Loucy (cell line): Measurements from ENCODE around the gene TRAPPC2L.
A peak's percentile ranks its signal among the peaks of the same experiment; 100 is the strongest.

Experiments used
- H2AFZ ChIP-seq: fragments of 200-600 bp; sonication (generic); 2 replicates; pipeline ENCODE4 v1.6.0; 2016; ENCODE audit warnings: antibody characterized with exemption, mild to moderate bottlenecking, low read length, moderate library complexity
- H3F3A ChIP-seq: fragments of 200-600 bp; 2 replicates; pipeline ENCODE4 v1.6.0; 2016; ENCODE audit warnings: antibody characterized with exemption, low read depth, mild to moderate bottlenecking
- H3K27me3 ChIP-seq: fragments of 200-600 bp; sonication (generic); 2 replicates; pipeline ENCODE4 v1.6.1; 2014; ENCODE audit warnings: low read length, mild to moderate bottlenecking; ENCODE audit not compliant: insufficient read depth, poor library complexity, severe bottlenecking
- H3K36me3 ChIP-seq: fragments of 200-600 bp; sonication (generic); 2 replicates; pipeline ENCODE4 v1.6.1; 2016; ENCODE audit warnings: low read length; ENCODE audit not compliant: insufficient read depth
- H3K4me1 ChIP-seq: fragments of 200-600 bp; sonication (generic); 2 replicates; pipeline ENCODE4 v1.5.1; 2014; ENCODE audit warnings: low read length, mild to moderate bottlenecking; ENCODE audit not compliant: insufficient read depth, poor library complexity, severe bottlenecking
- H3K4me2 ChIP-seq: fragments of 200-600 bp; sonication (generic); 2 replicates; pipeline ENCODE4 v1.6.0; 2014; ENCODE audit warnings: antibody characterized with exemption, low read length, low read depth, mild to moderate bottlenecking; ENCODE audit not compliant: poor library complexity, severe bottlenecking
- H3K4me3 ChIP-seq: fragments of 200-600 bp; sonication (generic); 2 replicates; pipeline ENCODE4 v1.5.1; 2014; ENCODE audit warnings: low read length, mild to moderate bottlenecking, mixed read lengths; ENCODE audit not compliant: poor library complexity, severe bottlenecking
- H3K79me2 ChIP-seq: fragments of 200-600 bp; sonication (generic); 2 replicates; pipeline ENCODE4 v1.6.1; 2014; ENCODE audit warnings: low read length; ENCODE audit not compliant: insufficient read depth
- H3K9ac ChIP-seq: fragments of 200-600 bp; sonication (generic); 2 replicates; pipeline ENCODE4 v1.6.0; 2014; ENCODE audit warnings: mild to moderate bottlenecking, low read depth, low read length, moderate library complexity; ENCODE audit not compliant: poor library complexity, severe bottlenecking
- H3K9me2 ChIP-seq: fragments of 200-600 bp; sonication (generic); replicated peaks from 2 replicates; pipeline ENCODE4 v1.6.1; 2016; ENCODE audit warnings: low read depth, low read length, mixed read lengths
- H3K9me3 ChIP-seq: fragments of 200-600 bp; sonication (generic); 2 replicates; pipeline ENCODE4 v1.6.1; 2014; ENCODE audit warnings: mild to moderate bottlenecking, antibody characterized with exemption, low read length, low read depth; ENCODE audit not compliant: insufficient read depth
- H4K20me1 ChIP-seq: fragments of 200-600 bp; sonication (generic); 2 replicates; pipeline ENCODE4 v1.6.0; 2014; ENCODE audit warnings: antibody characterized with exemption, low read length, mild to moderate bottlenecking; ENCODE audit not compliant: insufficient read depth, poor library complexity, severe bottlenecking
- CTCF ChIP-seq: fragments of 200-600 bp; sonication (generic); conservative IDR thresholded peaks from 2 replicates; pipeline ENCODE4 v1.5.1; 2014; ENCODE audit warnings: mild to moderate bottlenecking, antibody characterized with exemption, low read length
- EZH2phosphoT487 ChIP-seq: fragments of 200-600 bp; IDR thresholded peaks from 2 replicates; pipeline ENCODE4 v1.6.1; 2018; ENCODE audit warnings: antibody characterized with exemption, mild to moderate bottlenecking, moderate library complexity, borderline replicate concordance

The TRAPPC2L gene

GRCh38 chr16:88856828-88857727 lies at the start of gene TRAPPC2L, which contains the start of gene GALNS:
Gene TRAPPC2L, plus strand, starts transcription at chr16:88857127. Its CDS starts 24 bp downstream, at chr16:88857151.
Gene GALNS, minus strand, starts transcription at chr16:88856947. Its CDS starts 70 bp downstream, at chr16:88856877.
- Histone ChIP-seq H3K27me3 (no peaks in the 10 kb centered on the region), H3K9me2 (no peaks in the 10 kb centered on the region), H3F3A (no peaks in the 10 kb centered on the region), H2AFZ (peak within 1 kb of the TSS; percentile 80; the same call in 1 of the 2 replicates), H3K36me3 (no peaks in the 10 kb centered on the region), H3K79me2 (no peaks in the 10 kb centered on the region), H3K4me2 (peak within 1 kb of the TSS; percentile 94), H3K4me3 (peak within 1 kb of the TSS; percentile 92), H3K9me3 (no peaks in the 10 kb centered on the region), H3K4me1 (peaks cover 14% of the 10 kb centered on the region), H3K9ac (peak within 1 kb of the TSS; percentile 61), H4K20me1 (no peaks in the 10 kb centered on the region)
- TF ChIP-seq EZH2phosphoT487 = no peak
- no peak for TF ChIP-seq CTCF

GRCh38 chr16:88807142-88807625 lies 49.7 kb upstream of the TRAPPC2L start:
- Histone ChIP-seq H3K4me3 (no peak overlapping the region), H3K79me2 (peaks cover 71% of the 10 kb centered on the region), H2AFZ (no peak overlapping the region), H3K36me3 (peaks cover 22% of the 10 kb centered on the region; the same call in 1 of the 2 replicates), H3K4me1 (no peaks in the 10 kb centered on the region), H3F3A (no peaks in the 10 kb centered on the region), H3K27me3 (no peaks in the 10 kb centered on the region), H3K9me2 (no peaks in the 10 kb centered on the region), H4K20me1 (peaks cover 59% of the 10 kb centered on the region), H3K9ac (no peak overlapping the region), H3K9me3 (no peaks in the 10 kb centered on the region), H3K4me2 (no peak overlapping the region)
- TF ChIP-seq EZH2phosphoT487 (no peak), CTCF (no peak)

- H3K9ac ChIP-seq = no peak overlapping the region
- no peaks in the 10 kb centered on the region for H3F3A ChIP-seq
- no peak overlapping the region for H3K4me3 ChIP-seq
- TF ChIP-seq EZH2phosphoT487 (no peak), CTCF (no peak)
- peaks cover 22% of the 10 kb centered on the region; the same call in 1 of the 2 replicates for H3K36me3 ChIP-seq
- H3K27me3 ChIP-seq = no peaks in the 10 kb centered on the region
- peaks cover 59% of the 10 kb centered on the region for H4K20me1 ChIP-seq
- no peaks in the 10 kb centered on the region for H3K4me1 ChIP-seq
- no peak overlapping the region for H3K4me2 ChIP-seq
- no peaks in the 10 kb centered on the region for H3K9me3 ChIP-seq
- H3K9me2 ChIP-seq = no peaks in the 10 kb centered on the region
- peaks cover 70% of the 10 kb centered on the region for H3K79me2 ChIP-seq
- no peak overlapping the region for H2AFZ ChIP-seq
Observed at GRCh38 chr16:88807626-88808453, 49.1 kb upstream of the TRAPPC2L start.
